HepG2 (cell line): ENCODE data around the gene CAPN12. TPM values are rescaled to one million over a fixed set of nuclear protein-coding genes. Genes with fewer than 3 reads are reported as not detected.
A peak's percentile ranks its signal among the peaks of the same experiment; 100 is the strongest.

Experiments used
- CENPT ChIP-seq: sonication (generic); formaldehyde crosslinking; IDR thresholded peaks from 2 replicates; pipeline ENCODE4 v1.8.0; 2022; ENCODE audit warnings: low read depth, mild to moderate bottlenecking, moderate library complexity, missing genetic modification reagents
- EED ChIP-seq: sonication (generic); formaldehyde crosslinking; IDR thresholded peaks from 2 replicates; pipeline ENCODE4 v1.5.0; 2020; ENCODE audit warnings: mild to moderate bottlenecking, missing genetic modification reagents
- HDAC2 ChIP-seq: sonication (generic); formaldehyde crosslinking; IDR thresholded peaks from 2 replicates; pipeline ENCODE4 v1.4.0; 2020; ENCODE audit warnings: missing genetic modification reagents
- NR1H2 ChIP-seq: sonication (generic); formaldehyde crosslinking; IDR thresholded peaks from 2 replicates; pipeline ENCODE4 v1.8.1; 2022; ENCODE audit warnings: low read depth, missing genetic modification reagents, borderline replicate concordance
- NR3C1 ChIP-seq: sonication (generic); formaldehyde crosslinking; IDR thresholded peaks from 2 replicates; pipeline ENCODE4 v1.4.0; 2020; ENCODE audit warnings: missing genetic modification reagents
- REPIN1 ChIP-seq: sonication (generic); formaldehyde crosslinking; IDR thresholded peaks from 2 replicates; pipeline ENCODE4 v1.8.0; 2022; ENCODE audit warnings: missing genetic modification reagents, low read depth, mild to moderate bottlenecking, borderline replicate concordance
- SNAI1 ChIP-seq: sonication (generic); formaldehyde crosslinking; IDR thresholded peaks from 2 replicates; pipeline ENCODE4 v1.5.0; 2020; ENCODE audit warnings: mild to moderate bottlenecking, missing genetic modification reagents, borderline replicate concordance
- SPEN ChIP-seq: sonication (generic); formaldehyde crosslinking; IDR thresholded peaks from 2 replicates; pipeline ENCODE4 v1.5.1; 2020; ENCODE audit warnings: low read depth, mild to moderate bottlenecking, missing genetic modification reagents
- ZNF230 ChIP-seq: sonication (generic); formaldehyde crosslinking; IDR thresholded peaks from 2 replicates; pipeline ENCODE4 v1.4.0; 2020; ENCODE audit warnings: mild to moderate bottlenecking, missing genetic modification reagents
- ZNF652 ChIP-seq: IDR thresholded peaks from 2 replicates; pipeline ENCODE4 v1.6.1; 2016; ENCODE audit warnings: low read depth, borderline replicate concordance
- ZNF703 ChIP-seq: sonication (generic); formaldehyde crosslinking; IDR thresholded peaks from 2 replicates; pipeline ENCODE4 v1.5.1; 2020; ENCODE audit warnings: missing genetic modification reagents, mild to moderate bottlenecking, moderate library complexity, borderline replicate concordance
- ZNF720 ChIP-seq: sonication (generic); formaldehyde crosslinking; IDR thresholded peaks from 2 replicates; pipeline ENCODE4 v1.4.0; 2020; ENCODE audit warnings: missing genetic modification reagents
- ZNF782 ChIP-seq: sonication (generic); formaldehyde crosslinking; IDR thresholded peaks from 2 replicates; pipeline ENCODE4 v1.4.0; 2020; ENCODE audit warnings: missing genetic modification reagents, mild to moderate bottlenecking, borderline replicate concordance
- ZSCAN21 ChIP-seq: sonication (generic); formaldehyde crosslinking; IDR thresholded peaks from 2 replicates; pipeline ENCODE4 v1.8.0; 2022; ENCODE audit warnings: mild to moderate bottlenecking, missing genetic modification reagents, moderate library complexity, borderline replicate concordance
- polyA plus RNA-seq, 8 experiments: library from polyadenylated mRNA; depleted of rRNA in 3 of 8; stranded (reverse) in 7 of 8; unstranded in 1 of 8; fragments of >200 nt; fragmentation: Illumina TruSeq in 4 of 8; extraction: Trizol in 4 of 8; gene quantifications; 2 replicates each; pipeline versions ENCODE4 v1.2.1 to v1.2.3, GENCODE V29; 2011 to 2016; ENCODE audit warnings: low read depth in 4 of 8, missing spikeins in 1 of 8, mixed read lengths in 1 of 8; ENCODE audit not compliant: insufficient read depth in 1 of 8
- total RNA-seq, 5 experiments: library from RNA; depleted of rRNA; stranded (reverse); fragments of >200 nt; fragmentation: Illumina TruSeq; extraction: Trizol; gene quantifications; 2 replicates each; pipeline ENCODE4 v1.2.3, GENCODE V29; 2016; ENCODE audit warnings: low read depth in 1 of 5
- TF ChIP-seq, protein P1 (sequence below): sonication (generic); formaldehyde crosslinking; IDR thresholded peaks from 2 replicates; pipeline ENCODE4 v1.5.1; 2020; ENCODE audit warnings: missing genetic modification reagents, mild to moderate bottlenecking, borderline replicate concordance
- TF ChIP-seq, protein P2 (sequence below): sonication (generic); formaldehyde crosslinking; IDR thresholded peaks from 2 replicates; pipeline ENCODE4 v1.8.1; 2023; ENCODE audit warnings: mild to moderate bottlenecking, missing genetic modification reagents
- TF ChIP-seq, protein P3 (sequence below): sonication (generic); formaldehyde crosslinking; IDR thresholded peaks from 2 replicates; pipeline ENCODE4 v1.8.0; 2022; ENCODE audit warnings: mild to moderate bottlenecking, missing genetic modification reagents, borderline replicate concordance
- TF ChIP-seq, protein P4 (sequence below): sonication (generic); formaldehyde crosslinking; IDR thresholded peaks from 2 replicates; pipeline ENCODE4 v1.4.0; 2020; ENCODE audit warnings: mild to moderate bottlenecking, missing genetic modification reagents
- TF ChIP-seq, protein P5 (sequence below): IDR thresholded peaks from 2 replicates; pipeline ENCODE4 v1.6.1; 2016; ENCODE audit warnings: missing compliant biosample characterization, missing genetic modification reagents, borderline replicate concordance
- TF ChIP-seq, protein P6 (sequence below): sonication (generic); formaldehyde crosslinking; IDR thresholded peaks from 2 replicates; pipeline ENCODE4 v1.4.0; 2020; ENCODE audit warnings: missing genetic modification reagents

CAPN12 gene
- total and polyA plus RNA-seq, 2 of the 13 experiments (the other 11 are each of a cell fraction or from before 2014, with no cell fraction given): 1.6 to 13.6 TPM

DNA sequence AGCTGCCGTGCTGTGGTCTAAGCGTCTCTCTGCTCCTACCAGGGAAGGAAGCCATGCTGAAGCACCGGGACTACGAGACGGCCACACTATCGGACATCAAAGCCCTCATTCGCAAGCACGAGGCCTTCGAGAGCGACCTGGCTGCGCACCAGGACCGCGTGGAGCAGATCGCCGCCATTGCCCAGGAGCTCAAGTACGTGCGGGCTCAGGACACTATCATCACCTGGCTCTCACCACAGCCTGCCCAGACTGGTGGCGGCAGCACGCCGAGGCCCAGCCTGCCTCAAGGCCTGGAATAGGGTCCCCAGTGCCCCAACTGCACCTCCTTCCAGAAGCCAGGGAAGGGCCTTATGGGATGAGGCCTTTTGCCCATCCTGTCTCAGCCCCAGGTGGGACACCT is 22.8 kb downstream of the CAPN12 start (continued):
- TF ChIP-seq, protein P1, sequence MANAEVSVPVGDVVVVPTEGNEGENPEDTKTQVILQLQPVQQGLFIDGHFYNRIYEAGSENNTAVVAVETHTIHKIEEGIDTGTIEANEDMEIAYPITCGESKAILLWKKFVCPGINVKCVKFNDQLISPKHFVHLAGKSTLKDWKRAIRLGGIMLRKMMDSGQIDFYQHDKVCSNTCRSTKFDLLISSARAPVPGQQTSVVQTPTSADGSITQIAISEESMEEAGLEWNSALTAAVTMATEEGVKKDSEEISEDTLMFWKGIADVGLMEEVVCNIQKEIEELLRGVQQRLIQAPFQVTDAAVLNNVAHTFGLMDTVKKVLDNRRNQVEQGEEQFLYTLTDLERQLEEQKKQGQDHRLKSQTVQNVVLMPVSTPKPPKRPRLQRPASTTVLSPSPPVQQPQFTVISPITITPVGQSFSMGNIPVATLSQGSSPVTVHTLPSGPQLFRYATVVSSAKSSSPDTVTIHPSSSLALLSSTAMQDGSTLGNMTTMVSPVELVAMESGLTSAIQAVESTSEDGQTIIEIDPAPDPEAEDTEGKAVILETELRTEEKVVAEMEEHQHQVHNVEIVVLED (CRISPR knock-in tag): no peak
- TF ChIP-seq EED (CRISPR knock-in tag) (no peak), ZNF703 (CRISPR knock-in tag) (no peak), CENPT (no peak), ZNF230 (CRISPR knock-in tag) (no peak), NR1H2 (CRISPR knock-in tag) (no peak), SNAI1 (CRISPR knock-in tag) (no peak), REPIN1 (CRISPR knock-in tag) (no peak), ZNF720 (CRISPR knock-in tag) (no peak), ZNF782 (CRISPR knock-in tag) (no peak), NR3C1 (CRISPR knock-in tag) (no peak), ZNF652 (CRISPR knock-in tag) (no peak), ZSCAN21 (0 out of 2 replicates have a peak, but pooled peaks have one; percentile 14), HDAC2 (CRISPR knock-in tag) (no peak), SPEN (CRISPR knock-in tag) (peak; percentile 51; the same call in 1 of the 2 replicates)
- TF ChIP-seq, protein P2, sequence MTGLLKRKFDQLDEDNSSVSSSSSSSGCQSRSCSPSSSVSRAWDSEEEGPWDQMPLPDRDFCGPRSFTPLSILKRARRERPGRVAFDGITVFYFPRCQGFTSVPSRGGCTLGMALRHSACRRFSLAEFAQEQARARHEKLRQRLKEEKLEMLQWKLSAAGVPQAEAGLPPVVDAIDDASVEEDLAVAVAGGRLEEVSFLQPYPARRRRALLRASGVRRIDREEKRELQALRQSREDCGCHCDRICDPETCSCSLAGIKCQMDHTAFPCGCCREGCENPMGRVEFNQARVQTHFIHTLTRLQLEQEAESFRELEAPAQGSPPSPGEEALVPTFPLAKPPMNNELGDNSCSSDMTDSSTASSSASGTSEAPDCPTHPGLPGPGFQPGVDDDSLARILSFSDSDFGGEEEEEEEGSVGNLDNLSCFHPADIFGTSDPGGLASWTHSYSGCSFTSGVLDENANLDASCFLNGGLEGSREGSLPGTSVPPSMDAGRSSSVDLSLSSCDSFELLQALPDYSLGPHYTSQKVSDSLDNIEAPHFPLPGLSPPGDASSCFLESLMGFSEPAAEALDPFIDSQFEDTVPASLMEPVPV (CRISPR knock-in tag): 0 out of 2 replicates have a peak, but pooled peaks have one; percentile 13
- TF ChIP-seq, protein P3, sequence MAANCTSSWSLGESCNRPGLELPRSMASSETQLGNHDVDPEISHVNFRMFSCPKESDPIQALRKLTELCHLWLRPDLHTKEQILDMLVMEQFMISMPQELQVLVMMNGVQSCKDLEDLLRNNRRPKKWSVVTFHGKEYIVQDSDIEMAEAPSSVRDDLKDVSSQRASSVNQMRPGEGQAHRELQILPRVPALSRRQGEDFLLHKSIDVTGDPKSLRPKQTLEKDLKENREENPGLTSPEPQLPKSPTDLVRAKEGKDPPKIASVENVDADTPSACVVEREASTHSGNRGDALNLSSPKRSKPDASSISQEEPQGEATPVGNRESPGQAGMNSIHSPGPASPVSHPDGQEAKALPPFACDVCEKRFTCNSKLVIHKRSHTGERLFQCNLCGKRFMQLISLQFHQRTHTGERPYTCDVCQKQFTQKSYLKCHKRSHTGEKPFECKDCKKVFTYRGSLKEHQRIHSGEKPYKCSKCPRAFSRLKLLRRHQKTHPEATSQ (CRISPR knock-in tag): 0 out of 2 replicates have a peak, but pooled peaks have one; percentile 34
- TF ChIP-seq, protein P4, sequence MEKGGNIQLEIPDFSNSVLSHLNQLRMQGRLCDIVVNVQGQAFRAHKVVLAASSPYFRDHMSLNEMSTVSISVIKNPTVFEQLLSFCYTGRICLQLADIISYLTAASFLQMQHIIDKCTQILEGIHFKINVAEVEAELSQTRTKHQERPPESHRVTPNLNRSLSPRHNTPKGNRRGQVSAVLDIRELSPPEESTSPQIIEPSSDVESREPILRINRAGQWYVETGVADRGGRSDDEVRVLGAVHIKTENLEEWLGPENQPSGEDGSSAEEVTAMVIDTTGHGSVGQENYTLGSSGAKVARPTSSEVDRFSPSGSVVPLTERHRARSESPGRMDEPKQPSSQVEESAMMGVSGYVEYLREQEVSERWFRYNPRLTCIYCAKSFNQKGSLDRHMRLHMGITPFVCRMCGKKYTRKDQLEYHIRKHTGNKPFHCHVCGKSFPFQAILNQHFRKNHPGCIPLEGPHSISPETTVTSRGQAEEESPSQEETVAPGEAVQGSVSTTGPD (CRISPR knock-in tag): no peak
- TF ChIP-seq, protein P5, sequence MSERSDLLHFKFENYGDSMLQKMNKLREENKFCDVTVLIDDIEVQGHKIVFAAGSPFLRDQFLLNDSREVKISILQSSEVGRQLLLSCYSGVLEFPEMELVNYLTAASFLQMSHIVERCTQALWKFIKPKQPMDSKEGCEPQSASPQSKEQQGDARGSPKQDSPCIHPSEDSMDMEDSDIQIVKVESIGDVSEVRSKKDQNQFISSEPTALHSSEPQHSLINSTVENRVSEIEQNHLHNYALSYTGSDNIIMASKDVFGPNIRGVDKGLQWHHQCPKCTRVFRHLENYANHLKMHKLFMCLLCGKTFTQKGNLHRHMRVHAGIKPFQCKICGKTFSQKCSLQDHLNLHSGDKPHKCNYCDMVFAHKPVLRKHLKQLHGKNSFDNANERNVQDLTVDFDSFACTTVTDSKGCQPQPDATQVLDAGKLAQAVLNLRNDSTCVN: no peak
- TF ChIP-seq, protein P6, sequence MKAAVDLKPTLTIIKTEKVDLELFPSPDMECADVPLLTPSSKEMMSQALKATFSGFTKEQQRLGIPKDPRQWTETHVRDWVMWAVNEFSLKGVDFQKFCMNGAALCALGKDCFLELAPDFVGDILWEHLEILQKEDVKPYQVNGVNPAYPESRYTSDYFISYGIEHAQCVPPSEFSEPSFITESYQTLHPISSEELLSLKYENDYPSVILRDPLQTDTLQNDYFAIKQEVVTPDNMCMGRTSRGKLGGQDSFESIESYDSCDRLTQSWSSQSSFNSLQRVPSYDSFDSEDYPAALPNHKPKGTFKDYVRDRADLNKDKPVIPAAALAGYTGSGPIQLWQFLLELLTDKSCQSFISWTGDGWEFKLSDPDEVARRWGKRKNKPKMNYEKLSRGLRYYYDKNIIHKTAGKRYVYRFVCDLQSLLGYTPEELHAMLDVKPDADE: no peak
